ENCODE measurements around the gene FAM219A.
"Not testable (repeated sequence)": the region's sequence is repeated elsewhere in the genome, so short reads cannot be mapped to it uniquely, and the experiment has no call there.

FAM219A gene

GRCh38 chr9:34443976-34444375 is 14.4 kb downstream of the FAM219A start:
- no peak overlapping the region for H3K4me3 Mint-ChIP-seq
- peaks cover 2% of the 10 kb centered on the region for H3K36me3 Mint-ChIP-seq (ENCODE audit: low read depth)
- no peak for DNase-seq
- H3K4me1 Mint-ChIP-seq (ENCODE audit: low read depth), result peaks cover 15% of the 10 kb centered on the region
- no peak overlapping the region for H3K27ac Mint-ChIP-seq
- H3K27me3 Mint-ChIP-seq, result no peaks in the 10 kb centered on the region
- H3K9me3 Mint-ChIP-seq, result no peaks in the 10 kb centered on the region

- H3K4me1 Mint-ChIP-seq (ENCODE audit: low read depth), result peaks cover 15% of the 10 kb centered on the region
- peaks cover 5% of the 10 kb centered on the region for H3K36me3 Mint-ChIP-seq (ENCODE audit: low read depth)
- no peak overlapping the region for H3K27ac Mint-ChIP-seq
- H3K9me3 Mint-ChIP-seq, result no peaks in the 10 kb centered on the region
- no peak overlapping the region for H3K4me3 Mint-ChIP-seq
- no peak for DNase-seq
- H3K27me3 Mint-ChIP-seq, result no peaks in the 10 kb centered on the region
Measured at GRCh38 chr9:34443533-34443932, 14.8 kb downstream of the FAM219A start.

- peaks cover 7% of the 10 kb centered on the region for H3K36me3 Mint-ChIP-seq (ENCODE audit: low read depth)
- no peak overlapping the region for H3K4me3 Mint-ChIP-seq
- H3K27ac Mint-ChIP-seq, result no peak overlapping the region
- H3K9me3 Mint-ChIP-seq, result no peaks in the 10 kb centered on the region
- no peak for DNase-seq
- H3K4me1 Mint-ChIP-seq (ENCODE audit: low read depth), result peaks cover 15% of the 10 kb centered on the region
- H3K27me3 Mint-ChIP-seq, result no peaks in the 10 kb centered on the region
Measured at GRCh38 chr9:34442770-34443169, 15.6 kb downstream of the FAM219A start.

- no peak for DNase-seq
- Mint-ChIP-seq H3K36me3 (ENCODE audit: low read depth) (peaks cover 7% of the 10 kb centered on the region), H3K4me1 (ENCODE audit: low read depth) (peaks cover 16% of the 10 kb centered on the region), H3K27ac (peak overlapping the region; percentile 48), H3K27me3 (no peaks in the 10 kb centered on the region), H3K9me3 (no peaks in the 10 kb centered on the region), H3K4me3 (no peak overlapping the region)
Measured at GRCh38 chr9:34440017-34440416, 18.4 kb downstream of the FAM219A start.

GRCh38 chr9:34438465-34438864 is 19.9 kb downstream of the FAM219A start:
- not testable (repeated sequence) for DNase-seq; H3K4me3 Mint-ChIP-seq; H3K9me3 Mint-ChIP-seq; H3K27me3 Mint-ChIP-seq; H3K36me3 Mint-ChIP-seq (ENCODE audit: low read depth); H3K27ac Mint-ChIP-seq
- peaks cover 16% of the 10 kb centered on the region for H3K4me1 Mint-ChIP-seq (ENCODE audit: low read depth)

GRCh38 chr9:34437926-34438307 is 20.5 kb downstream of the FAM219A start:
- H3K4me3 Mint-ChIP-seq; H3K36me3 Mint-ChIP-seq (ENCODE audit: low read depth); H3K9me3 Mint-ChIP-seq; H3K27me3 Mint-ChIP-seq; H3K27ac Mint-ChIP-seq; DNase-seq: not testable (repeated sequence)
- peaks cover 16% of the 10 kb centered on the region for H3K4me1 Mint-ChIP-seq (ENCODE audit: low read depth)

GRCh38 chr9:34437006-34437925 is 21.1 kb downstream of the FAM219A start:
- H3K36me3 Mint-ChIP-seq (ENCODE audit: low read depth), result peaks cover 7% of the 10 kb centered on the region
- peak; percentile 59 for DNase-seq
- no peaks in the 10 kb centered on the region for H3K9me3 Mint-ChIP-seq
- H3K27me3 Mint-ChIP-seq, result no peaks in the 10 kb centered on the region
- no peak overlapping the region for H3K4me3 Mint-ChIP-seq
- no peak overlapping the region for H3K27ac Mint-ChIP-seq
- H3K4me1 Mint-ChIP-seq (ENCODE audit: low read depth), result peaks cover 16% of the 10 kb centered on the region

- Mint-ChIP-seq H3K27me3 (no peaks in the 10 kb centered on the region), H3K27ac (no peak overlapping the region), H3K36me3 (ENCODE audit: low read depth) (peaks cover 2% of the 10 kb centered on the region), H3K9me3 (no peaks in the 10 kb centered on the region), H3K4me3 (no peak overlapping the region), H3K4me1 (ENCODE audit: low read depth) (no peaks in the 10 kb centered on the region)
- DNase-seq, result no peak
Measured at GRCh38 chr9:34431667-34432066, 26.7 kb downstream of the FAM219A start.

GRCh38 chr9:34430843-34431437 is 27.4 kb downstream of the FAM219A start:
- H3K36me3 Mint-ChIP-seq (ENCODE audit: low read depth), result peaks cover 2% of the 10 kb centered on the region
- H3K27ac Mint-ChIP-seq, result no peak overlapping the region
- no peaks in the 10 kb centered on the region for H3K9me3 Mint-ChIP-seq
- H3K4me1 Mint-ChIP-seq (ENCODE audit: low read depth), result no peaks in the 10 kb centered on the region
- H3K4me3 Mint-ChIP-seq, result no peak overlapping the region
- no peak for DNase-seq
- H3K27me3 Mint-ChIP-seq, result no peaks in the 10 kb centered on the region

GRCh38 chr9:34428325-34428958 is 29.9 kb downstream of the FAM219A start:
- H3K9me3 Mint-ChIP-seq, result no peaks in the 10 kb centered on the region
- H3K4me3 Mint-ChIP-seq, result no peak overlapping the region
- H3K4me1 Mint-ChIP-seq (ENCODE audit: low read depth), result no peaks in the 10 kb centered on the region
- H3K27ac Mint-ChIP-seq, result no peak overlapping the region
- H3K27me3 Mint-ChIP-seq, result no peaks in the 10 kb centered on the region
- DNase-seq, result no peak
- peaks cover 2% of the 10 kb centered on the region for H3K36me3 Mint-ChIP-seq (ENCODE audit: low read depth)

GRCh38 chr9:34426347-34427074 is 31.9 kb downstream of the FAM219A start:
- H3K36me3 Mint-ChIP-seq (ENCODE audit: low read depth), result peaks cover 2% of the 10 kb centered on the region
- no peak overlapping the region for H3K4me3 Mint-ChIP-seq
- no peaks in the 10 kb centered on the region for H3K27me3 Mint-ChIP-seq
- DNase-seq, result no peak
- H3K4me1 Mint-ChIP-seq (ENCODE audit: low read depth), result no peaks in the 10 kb centered on the region
- no peak overlapping the region for H3K27ac Mint-ChIP-seq
- no peaks in the 10 kb centered on the region for H3K9me3 Mint-ChIP-seq

- DNase-seq, result no peak
- Mint-ChIP-seq H3K27ac (no peak overlapping the region), H3K27me3 (no peaks in the 10 kb centered on the region)
Measured at GRCh38 chr9:34419716-34420504, 38.5 kb downstream of the FAM219A start.

GRCh38 chr9:34417734-34418133 is 40.6 kb downstream of the FAM219A start:
- Mint-ChIP-seq H3K9me3 (no peaks in the 10 kb centered on the region), H3K4me3 (no peak overlapping the region), H3K27ac (no peak overlapping the region), H3K4me1 (ENCODE audit: low read depth) (no peaks in the 10 kb centered on the region), H3K36me3 (ENCODE audit: low read depth) (no peaks in the 10 kb centered on the region), H3K27me3 (no peaks in the 10 kb centered on the region)
- no peak for DNase-seq

More at GRCh38 chr9:34419716-34420504, 38.5 kb downstream of the FAM219A start:
- H3K9me3 Mint-ChIP-seq, result no peaks in the 10 kb centered on the region
- H3K36me3 Mint-ChIP-seq (ENCODE audit: low read depth), result no peaks in the 10 kb centered on the region
- no peak overlapping the region for H3K4me3 Mint-ChIP-seq
- H3K4me1 Mint-ChIP-seq (ENCODE audit: low read depth), result no peaks in the 10 kb centered on the region
